Measurements from ENCODE around the gene THBS1.

The THBS1 gene

DNA sequence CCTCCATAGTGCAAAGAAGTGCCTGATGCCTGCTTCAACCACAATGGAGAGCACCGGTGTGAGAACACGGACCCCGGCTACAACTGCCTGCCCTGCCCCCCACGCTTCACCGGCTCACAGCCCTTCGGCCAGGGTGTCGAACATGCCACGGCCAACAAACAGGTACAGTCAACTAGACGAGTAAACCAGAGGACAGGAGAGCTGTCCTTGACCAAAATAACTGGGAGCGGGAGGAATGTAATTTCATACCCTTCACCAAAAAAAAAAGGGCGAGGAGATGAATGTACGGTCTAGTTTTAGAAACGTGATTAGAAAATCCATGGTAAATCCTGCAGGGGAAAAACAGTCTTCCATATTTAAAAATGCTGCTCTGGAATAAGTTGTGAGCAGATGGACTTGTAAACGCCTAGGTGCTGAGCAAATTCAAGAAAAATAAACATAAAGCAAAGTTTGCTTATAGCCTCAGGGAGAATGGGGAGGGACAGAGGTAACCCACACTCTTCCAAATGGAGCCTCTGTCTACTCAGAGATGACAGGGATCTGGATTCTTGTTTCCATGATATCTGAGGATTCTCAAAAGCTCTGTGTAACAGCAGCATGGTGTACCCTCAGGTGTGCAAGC lies 8.4 kb downstream of the THBS1 start:
- no peak overlapping the region for H3K27ac ChIP-seq

GRCh38 chr15:39589815-39590644 lies 9.2 kb downstream of the THBS1 start:
- H3K27ac ChIP-seq, result no peak overlapping the region

More for the DNA sequence above, 8.4 kb downstream of the THBS1 start:
- TF ChIP-seq, protein P1, sequence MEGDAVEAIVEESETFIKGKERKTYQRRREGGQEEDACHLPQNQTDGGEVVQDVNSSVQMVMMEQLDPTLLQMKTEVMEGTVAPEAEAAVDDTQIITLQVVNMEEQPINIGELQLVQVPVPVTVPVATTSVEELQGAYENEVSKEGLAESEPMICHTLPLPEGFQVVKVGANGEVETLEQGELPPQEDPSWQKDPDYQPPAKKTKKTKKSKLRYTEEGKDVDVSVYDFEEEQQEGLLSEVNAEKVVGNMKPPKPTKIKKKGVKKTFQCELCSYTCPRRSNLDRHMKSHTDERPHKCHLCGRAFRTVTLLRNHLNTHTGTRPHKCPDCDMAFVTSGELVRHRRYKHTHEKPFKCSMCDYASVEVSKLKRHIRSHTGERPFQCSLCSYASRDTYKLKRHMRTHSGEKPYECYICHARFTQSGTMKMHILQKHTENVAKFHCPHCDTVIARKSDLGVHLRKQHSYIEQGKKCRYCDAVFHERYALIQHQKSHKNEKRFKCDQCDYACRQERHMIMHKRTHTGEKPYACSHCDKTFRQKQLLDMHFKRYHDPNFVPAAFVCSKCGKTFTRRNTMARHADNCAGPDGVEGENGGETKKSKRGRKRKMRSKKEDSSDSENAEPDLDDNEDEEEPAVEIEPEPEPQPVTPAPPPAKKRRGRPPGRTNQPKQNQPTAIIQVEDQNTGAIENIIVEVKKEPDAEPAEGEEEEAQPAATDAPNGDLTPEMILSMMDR (IDR thresholded peaks at IDR 0.05), result no peak
- TF ChIP-seq ZFX (IDR thresholded peaks at IDR 0.05; ENCODE audit: borderline replicate concordance), result no peak

GRCh38 chr15:39591141-39591895 lies 10.4 kb downstream of the THBS1 start:
- TF ChIP-seq, protein P1 (IDR thresholded peaks at IDR 0.05), result no peak
- no peak for TF ChIP-seq ZFX (IDR thresholded peaks at IDR 0.05; ENCODE audit: borderline replicate concordance)
- no peak overlapping the region for H3K27ac ChIP-seq

More at GRCh38 chr15:39589815-39590644, 9.2 kb downstream of the THBS1 start:
- TF ChIP-seq, protein P1 (IDR thresholded peaks at IDR 0.05), result no peak
- TF ChIP-seq ZFX (IDR thresholded peaks at IDR 0.05; ENCODE audit: borderline replicate concordance), result no peak

GRCh38 chr15:39591896-39592315 lies 11.0 kb downstream of the THBS1 start:
- no peak for TF ChIP-seq ZFX (IDR thresholded peaks at IDR 0.05; ENCODE audit: borderline replicate concordance)
- H3K27ac ChIP-seq, result no peak overlapping the region

DNA sequence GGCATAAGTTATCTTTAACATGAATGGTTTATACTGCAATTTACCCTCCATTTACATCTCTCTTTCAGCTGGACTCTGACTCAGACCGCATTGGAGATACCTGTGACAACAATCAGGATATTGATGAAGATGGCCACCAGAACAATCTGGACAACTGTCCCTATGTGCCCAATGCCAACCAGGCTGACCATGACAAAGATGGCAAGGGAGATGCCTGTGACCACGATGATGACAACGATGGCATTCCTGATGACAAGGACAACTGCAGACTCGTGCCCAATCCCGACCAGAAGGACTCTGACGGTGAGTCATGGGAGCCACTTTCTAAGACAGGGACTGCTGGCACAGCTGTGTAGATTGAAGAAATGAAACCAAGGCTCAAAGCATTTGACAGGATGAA lies 11.6 kb downstream of the THBS1 start:
- H3K27ac ChIP-seq, result no peak overlapping the region
- TF ChIP-seq ZFX (IDR thresholded peaks at IDR 0.05; ENCODE audit: borderline replicate concordance), result no peak
- TF ChIP-seq, protein P1 (IDR thresholded peaks at IDR 0.05), result no peak

- TF ChIP-seq ZFX (IDR thresholded peaks at IDR 0.05; ENCODE audit: borderline replicate concordance), result no peak
- TF ChIP-seq, protein P1 (IDR thresholded peaks at IDR 0.05), result no peak
- H3K27ac ChIP-seq, result no peak overlapping the region
These were observed 12.3 kb downstream of the THBS1 start for GRCh38 chr15:39593071-39593655.
